Activated CD8-positive, alpha-beta memory T cell treated with anti-CD3 and anti-CD28 coated beads for 1 hour (primary cell): ENCODE results near the gene HIBCH.
"Not testable (repeated sequence)": the region's sequence is repeated elsewhere in the genome, so short reads cannot be mapped to it uniquely, and the experiment has no call there.

ENCODE experiments used
- DNase-seq, 2 donors: peaks; one replicate each; pipeline ENCODE4 v3.0.0-alpha.2; 2020; ENCODE audit warnings: low read depth in 1 of 2; ENCODE audit errors: extremely low read depth in 1 of 2

The HIBCH gene

DNA sequence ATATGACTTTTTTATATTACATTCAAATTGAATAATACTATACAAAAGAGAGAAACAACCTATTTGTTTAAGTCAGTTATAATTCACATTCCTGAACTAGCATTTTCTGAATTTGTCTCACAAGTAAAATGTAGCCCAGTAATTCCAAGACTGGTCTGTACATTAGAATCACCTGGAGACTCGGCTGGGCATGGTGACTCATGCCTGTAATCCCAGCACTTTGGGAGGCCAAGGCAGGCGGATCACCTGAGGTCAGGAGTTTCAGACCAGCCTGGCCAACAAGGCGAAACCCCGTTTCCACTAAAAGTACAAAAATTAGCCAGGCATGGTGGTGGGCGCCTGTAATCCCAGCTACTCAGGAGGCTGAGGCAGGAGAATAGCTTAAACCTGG lies 7.0 kb downstream of the HIBCH start:
- DNase-seq: not testable (repeated sequence)

DNA sequence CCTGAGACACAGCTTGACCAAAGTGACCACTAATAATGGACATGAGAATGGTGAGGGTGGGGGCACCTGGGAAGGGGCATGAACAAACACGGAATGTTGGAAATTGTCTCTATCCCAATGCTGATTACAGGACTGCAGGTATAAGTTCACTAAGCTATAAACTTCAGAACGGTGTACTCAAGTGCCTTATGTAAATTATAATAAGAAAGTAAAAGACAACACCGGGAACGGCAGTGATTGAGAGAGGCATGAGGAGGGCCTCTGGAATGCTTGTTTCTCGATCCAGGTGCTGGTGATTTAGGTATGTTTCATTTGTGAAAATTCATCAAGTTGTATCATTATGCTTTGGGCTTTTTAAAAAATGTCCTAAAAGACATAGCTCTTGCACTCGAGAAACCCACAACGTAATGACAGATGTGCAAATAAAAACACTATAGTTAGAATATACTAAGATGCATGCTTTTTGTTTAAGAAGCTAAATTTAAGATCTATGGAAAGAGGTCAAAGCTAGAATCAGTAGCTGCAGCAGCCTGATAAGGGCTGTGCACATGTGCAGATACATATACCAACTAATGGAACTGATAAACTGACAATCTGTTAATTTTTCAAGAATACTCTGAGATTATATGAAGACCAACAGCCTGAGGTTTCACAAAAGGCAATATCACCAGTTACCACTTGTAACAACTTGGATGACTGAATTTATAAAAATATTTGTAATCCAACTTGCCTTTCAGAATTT lies 7.6 kb downstream of the HIBCH start:
- DNase-seq: no peak

DNA sequence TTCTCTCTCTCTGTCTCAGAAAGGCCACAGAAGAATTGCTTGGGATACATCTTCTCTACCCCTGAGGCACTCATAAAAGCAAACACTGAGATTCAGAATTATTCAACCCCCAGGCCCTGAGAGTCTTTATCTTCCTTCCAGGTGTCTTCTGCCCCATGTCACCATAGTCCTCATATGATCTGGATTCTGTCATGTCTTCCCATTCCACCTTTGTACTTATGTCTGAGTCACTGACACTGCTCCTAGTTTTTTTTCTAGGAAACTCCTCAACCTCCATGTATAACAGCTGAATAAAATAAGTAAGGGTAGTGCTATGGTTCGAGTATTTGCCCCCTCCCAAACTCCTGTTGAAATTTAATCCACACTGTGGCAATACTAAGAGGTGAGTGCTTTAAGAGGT lies 11.6 kb downstream of the HIBCH start:
- DNase-seq: no peak

DNA sequence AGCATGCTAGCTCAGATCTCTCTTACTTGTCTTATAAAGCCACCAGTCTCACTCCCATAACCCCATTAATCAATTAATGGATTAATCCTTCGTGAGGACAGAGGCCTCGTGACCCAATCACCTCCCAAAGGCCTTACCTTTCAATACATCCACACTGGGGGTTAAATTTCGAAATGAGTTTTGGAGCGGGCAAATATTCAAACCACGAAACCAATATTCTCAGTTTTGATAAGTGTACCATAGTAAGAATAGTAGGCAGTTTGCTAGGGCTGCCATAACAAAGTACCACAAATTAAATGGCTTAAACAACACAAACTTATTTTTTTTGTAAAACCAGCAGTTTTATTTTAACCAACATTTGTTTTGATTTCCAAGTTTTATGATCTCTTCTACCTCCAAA lies 15.2 kb downstream of the HIBCH start:
- no peak for DNase-seq

DNA sequence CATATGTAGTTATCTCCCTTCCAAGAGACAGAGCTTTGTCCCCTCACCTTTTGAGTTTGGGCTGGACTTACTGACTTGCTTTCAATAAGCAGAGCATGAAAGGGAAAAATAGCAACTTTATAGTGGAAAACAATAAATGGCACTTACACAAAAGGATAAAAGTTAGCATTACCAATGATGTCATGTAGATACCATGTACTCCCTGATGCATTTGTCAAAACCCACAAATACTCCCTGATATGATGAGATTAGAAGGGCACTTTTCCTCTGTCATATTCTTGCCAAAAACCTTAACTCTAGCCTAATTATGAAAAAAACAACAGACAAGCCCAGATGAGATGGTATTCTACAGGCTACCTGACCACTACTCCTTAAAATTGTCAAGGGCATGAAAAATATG lies 16.0 kb downstream of the HIBCH start:
- DNase-seq: no peak

DNA sequence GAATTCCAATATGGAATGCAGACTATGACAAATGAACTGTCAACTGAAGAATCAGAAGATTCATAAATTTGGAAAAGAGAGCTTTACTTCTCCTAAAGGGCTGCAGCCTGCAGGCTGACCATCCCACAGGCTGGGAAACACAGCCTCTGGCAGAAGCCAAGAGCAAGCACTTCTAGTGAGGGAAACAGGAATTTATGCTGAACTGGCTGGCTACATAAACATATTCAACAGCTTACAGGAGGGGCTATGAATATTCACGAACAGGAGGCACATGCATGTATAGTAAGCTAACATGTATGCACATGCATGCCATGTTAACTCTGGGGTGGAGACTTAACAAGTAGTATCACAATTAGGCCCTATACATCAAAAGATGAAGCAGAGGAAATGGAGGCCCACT lies 17.6 kb downstream of the HIBCH start:
- no peak for DNase-seq

DNA sequence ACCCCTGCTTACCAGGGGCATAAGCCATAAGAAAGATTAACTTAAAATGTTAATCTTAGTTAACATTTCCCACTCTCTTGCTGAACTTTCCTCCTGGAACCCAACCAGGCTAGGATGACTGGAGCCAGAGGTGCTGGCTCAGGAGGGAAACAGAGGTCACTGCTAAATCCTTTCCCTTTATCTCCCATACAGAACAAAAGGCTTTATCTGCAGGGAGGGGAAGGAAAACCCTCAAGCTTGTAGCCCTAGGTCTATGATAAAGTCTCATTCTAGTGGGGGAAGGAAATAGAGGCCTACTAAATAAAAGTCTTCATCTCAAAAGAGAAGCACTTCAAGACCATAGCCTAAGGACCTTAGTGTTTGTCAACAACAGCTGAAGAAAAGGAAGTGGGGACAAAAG lies 18.6 kb downstream of the HIBCH start:
- no peak for DNase-seq

DNA sequence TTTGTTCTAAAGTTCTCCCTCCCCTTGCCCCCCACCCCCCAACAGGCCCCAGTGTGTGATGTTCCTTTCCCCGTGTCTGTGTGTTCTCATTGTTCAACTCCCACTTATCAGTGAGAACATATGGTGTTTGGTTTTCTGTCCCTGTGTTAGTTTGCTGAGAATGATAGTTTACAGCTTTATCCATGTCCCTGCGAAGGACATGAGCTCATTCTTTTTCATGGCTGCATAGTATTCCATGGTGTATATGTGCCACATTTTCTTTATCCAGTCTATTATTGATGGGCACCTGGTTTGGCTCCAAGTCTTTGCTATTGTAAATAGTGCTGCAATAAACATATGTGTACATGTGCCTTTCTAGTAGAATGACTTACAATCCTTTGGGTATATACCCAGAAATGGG lies 21.7 kb downstream of the HIBCH start:
- not testable (repeated sequence) for DNase-seq

DNA sequence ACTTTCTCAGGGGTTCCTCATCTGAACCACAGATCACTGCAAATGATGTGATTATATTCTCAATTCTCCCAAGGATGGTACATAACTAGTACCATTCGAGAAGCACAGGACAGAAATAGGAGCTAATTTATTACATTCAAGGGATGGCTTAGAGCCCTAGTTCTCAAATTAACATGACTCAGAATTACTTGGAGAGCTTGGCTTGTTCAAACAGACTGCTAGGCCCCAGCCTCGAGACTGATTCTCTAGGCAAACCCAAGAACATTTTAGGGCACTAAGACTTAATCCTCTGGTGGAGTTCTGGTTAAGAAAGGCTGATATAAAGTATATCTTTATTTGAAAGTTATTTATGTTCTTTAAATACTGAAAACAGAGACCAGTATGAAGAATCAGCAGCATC lies 35.8 kb downstream of the HIBCH start:
- no peak for DNase-seq

DNA sequence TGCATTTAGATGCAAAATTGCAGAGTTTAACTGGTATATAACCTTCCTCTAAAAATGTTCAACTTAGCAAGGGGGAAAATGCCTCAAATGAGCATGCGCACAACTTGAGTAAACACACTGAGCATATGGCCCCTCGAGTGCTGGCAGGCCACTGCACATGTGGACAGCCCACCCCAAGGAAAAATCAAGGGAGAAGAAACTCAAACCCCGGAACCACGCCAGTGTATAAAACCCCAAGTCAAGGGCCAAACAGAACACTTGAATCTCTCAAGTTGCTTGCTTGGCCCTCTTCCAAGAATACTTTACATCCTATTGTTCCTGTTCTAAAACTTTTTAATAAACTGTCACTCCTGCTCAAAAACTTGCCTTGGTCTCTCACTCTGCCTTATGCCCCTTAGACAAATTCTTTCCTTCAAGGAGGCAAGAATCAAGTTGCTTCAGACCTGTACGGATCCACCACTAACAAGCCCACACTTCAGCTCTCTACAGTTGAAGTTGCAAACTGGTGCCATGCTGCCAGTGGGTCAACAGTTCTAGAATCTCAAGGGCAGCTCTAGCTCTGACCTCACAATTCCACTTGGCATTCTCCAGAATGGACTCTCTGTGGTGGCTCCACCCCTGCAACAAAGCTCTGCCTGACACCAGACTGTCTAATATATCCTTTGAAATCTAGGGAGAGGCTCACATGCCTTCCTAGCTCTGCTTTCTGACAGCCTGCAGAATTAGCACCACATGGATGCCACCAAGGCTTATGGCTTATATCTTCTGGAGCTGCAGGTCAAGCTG lies 38.9 kb downstream of the HIBCH start:
- no peak for DNase-seq

DNA sequence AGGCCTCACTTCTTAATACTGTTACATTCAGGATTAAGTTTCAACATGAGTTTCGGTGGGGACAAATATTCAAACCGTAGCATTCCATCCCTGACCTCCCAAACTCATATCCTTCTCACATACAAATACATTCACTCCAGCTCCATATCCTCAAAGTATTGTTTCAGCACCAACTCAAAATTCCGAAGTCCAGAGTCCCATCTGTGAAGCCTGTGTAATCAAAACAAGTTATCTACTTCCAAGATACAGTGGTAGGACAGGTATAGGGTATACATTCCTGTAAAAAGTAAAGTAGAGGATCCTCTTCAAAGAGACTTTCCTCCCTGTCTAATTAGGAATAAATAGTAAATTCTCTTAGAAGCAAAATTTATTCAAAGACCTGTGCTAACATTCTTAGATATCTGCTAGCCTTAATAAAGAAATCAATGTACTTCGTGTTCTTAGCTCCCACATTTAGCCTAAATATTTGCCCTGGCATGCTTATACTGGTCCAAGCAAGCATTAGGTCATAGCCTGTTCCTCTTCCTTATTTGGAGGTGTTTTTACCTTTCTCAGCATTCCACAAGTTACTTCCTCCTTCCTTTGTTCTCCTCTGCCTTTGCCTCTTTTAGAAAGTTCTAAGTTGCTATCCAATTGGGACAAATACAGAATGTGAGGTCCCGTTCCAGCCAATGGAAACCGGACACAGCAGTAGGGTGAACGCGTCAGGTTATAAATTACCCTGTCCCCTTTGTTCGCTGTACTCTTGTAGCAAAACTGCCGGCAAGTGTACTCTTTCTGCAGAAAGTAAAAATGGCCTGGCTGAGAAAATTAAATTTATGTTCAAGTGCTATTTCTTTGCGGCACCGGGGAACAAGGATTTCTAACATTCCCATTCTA lies 40.1 kb downstream of the HIBCH start:
- DNase-seq: not testable (repeated sequence)

DNA sequence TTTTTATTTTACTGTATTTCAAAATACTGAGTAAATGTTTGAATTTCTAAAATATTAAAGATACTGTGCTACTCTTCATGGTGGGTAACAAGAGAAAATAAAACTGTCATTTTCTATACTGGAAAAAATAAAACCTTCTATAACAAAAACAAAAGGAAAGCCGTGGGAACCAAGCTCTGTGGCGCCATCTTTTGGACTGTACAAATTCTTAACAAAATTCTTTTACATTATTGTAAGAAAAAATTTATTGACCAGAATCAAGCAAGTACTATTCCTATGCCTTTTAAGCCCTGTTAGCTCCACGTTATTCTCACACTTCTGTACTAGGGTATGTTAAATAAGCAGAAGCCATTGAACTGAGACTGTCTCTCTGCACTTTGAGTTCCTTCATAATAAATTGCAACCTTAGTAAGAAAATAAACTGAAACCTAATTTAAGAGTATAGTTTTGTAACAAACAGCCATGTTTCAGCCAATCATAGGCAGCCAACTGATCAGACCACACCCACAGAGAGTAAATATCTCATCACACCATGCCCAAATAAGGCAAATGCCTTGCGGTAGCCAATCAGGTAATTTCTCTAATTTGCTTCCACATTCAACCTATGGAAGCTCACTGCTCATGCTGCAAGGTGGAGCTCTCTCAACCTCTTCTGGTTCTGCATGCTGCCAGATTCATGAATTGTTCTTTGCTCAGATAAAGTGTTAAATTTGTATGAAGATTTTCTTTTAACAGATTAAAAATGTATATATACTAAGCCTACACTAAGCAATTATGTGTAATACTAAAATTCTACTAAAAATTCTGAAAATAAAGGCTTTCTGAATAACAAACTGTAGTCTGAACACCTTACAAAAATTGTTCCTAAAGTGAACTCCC lies 42.2 kb downstream of the HIBCH start:
- no peak for DNase-seq

DNA sequence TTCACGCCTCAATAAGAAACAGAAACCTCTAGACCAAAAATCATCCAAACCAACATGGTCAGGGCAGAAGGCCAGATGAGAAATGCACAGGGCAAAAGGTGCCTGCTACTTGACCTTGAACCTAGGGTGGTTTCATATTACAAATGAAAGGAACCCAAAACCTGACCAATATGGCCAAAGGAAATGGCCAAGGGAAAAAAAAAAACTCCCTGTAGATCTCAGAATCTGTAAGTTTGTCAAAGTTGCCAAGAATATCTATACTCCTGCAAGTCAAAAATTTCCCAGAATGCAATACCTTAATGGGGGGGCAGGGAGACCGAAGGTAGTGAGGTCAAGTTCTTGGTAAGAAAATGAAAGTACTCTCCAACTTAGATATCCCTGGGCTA lies 47.2 kb downstream of the HIBCH start:
- no peak for DNase-seq

DNA sequence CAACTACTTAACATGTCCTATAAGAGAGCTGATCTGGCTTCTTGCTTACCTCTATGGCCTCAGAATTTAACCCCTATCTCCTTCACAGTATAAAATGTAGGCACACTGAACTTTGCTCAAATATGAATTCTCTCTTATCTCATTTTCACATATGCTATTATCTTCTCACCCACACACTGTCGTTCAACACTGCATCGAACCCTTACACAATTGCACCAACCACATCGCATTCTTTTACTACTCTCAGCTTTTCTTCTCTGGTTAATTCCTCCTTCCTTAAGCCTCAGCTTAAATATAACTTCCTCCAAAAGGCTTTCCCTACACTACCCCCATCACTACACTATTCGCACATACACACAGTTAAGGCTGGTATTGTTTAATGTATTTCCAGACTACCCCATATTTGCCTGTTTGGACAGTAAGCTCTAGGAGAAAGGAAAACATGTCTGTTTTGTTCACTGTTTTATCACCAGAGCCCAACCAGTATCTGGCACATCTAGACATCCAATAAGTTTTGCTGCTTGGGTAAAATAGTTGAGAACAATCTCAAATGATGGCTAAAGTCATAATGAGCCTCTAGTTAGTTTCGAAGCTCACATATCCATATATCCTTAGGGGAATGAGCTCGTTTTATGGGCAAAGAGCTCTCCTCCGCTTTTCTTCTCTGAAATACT lies 47.7 kb downstream of the HIBCH start:
- DNase-seq: no peak

DNA sequence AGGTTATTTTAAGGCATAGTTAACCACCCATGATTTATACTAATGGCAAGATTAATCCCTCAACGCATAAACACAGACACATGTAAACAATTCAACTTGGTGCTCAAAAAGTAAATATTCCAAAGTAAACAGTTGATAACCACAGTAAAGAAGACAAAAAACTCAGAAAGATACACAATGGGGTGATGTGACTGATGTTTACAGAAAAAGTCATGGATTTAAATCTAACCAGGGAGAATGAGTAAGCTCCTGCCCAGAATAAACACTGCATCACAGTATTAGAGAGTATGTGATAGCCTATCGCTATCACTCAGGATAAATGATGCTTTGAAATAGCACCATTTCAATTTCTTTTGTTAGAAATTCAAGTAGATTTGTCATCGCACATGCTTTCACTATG lies 49.3 kb downstream of the HIBCH start:
- no peak for DNase-seq

DNA sequence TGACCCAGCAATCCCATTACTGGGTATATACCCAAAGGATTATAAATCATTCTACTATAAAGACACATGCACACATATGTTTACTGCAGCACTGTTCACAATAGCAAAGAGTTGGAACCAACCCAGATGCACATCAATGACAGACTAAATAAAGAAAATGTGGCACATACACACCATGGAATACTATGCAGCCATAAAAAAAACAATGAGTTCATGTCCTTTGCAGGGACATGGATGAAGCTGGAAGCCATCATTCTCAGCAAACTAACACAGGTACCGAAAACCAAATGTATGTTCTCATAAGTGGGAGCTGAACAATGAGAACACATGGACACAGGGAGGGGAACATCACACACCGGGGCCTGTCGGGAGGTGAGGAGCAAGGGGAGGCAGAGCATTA lies 49.9 kb downstream of the HIBCH start:
- DNase-seq: not testable (repeated sequence)

DNA sequence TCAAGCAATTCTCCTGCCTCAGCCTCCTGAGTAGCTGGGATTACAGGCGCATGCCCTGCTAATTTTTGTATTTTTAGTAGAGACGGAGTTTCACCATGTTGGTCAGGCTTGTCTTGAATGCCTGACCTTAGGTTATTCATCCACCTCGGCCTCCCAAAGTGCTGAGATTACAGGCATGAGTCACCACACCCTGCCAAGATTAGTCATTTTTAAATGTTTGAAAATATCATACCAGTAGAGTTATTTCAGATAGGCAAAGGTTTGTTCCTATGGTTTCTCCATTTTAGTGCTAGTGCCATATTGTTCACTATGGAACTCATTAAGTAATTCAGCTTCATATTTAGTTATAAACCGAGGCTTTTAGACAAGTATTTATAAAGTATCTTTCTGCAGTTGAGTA lies 52.3 kb downstream of the HIBCH start:
- DNase-seq: no peak

DNA sequence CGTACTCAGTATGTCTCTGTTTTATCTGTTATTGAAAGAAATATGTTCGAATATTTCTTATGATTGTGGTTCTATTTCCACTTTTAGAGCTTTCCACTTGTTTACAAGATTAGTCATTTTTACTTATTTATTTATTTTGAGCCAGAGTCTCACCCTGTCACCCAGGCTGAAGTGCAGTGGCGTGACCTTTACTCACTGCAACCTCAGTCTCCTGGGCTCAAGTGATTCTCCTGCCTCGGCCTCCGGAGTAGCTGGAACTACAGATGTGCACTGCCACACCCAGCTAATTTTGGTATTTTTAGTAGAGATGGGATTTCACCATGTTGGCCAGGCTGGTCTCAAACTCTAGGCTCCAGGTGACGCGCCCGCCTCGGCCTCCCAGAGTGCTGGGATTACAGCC lies 53.3 kb downstream of the HIBCH start:
- no peak for DNase-seq

DNA sequence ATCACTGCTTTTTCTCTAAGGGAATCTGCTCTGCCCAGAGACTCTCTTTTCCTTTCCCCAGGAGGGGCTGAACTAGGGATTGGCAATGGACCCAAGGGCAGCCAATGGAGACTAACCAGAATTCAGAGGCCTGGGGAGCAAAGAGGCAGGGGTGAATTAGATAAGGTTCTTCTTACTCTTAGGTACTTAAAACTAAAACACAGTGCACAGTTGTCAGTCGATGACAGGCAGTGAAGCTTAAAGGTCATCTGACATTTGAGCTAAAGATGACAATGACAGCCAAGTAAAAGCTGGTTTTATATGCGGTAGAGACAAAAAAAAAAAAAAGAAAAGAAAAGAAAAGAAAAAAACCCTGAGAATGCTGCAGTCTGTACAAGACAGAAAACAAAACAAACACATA lies 57.8 kb downstream of the HIBCH start:
- no peak for DNase-seq

DNA sequence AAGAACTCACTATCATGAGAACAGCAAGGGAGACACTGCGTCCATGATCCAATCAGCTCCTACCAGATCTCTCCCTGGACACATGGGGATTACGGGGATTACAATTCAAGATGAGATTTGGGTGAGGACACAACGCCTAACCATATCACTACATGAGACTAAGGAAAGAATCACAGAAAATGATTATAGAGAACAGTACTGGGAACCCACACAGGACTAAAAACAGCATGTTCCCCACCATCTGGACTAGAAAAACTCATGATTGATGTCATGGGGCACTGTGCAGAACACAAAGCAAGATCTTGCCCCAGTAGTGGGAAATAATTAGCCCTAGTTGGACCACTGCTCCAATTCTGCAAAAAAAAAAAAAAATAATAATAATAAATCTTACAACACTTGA lies 63.5 kb downstream of the HIBCH start:
- no peak for DNase-seq
